ENCODE results near the gene NPFF. TPM values are rescaled to one million over a fixed set of nuclear protein-coding genes. Genes with fewer than 3 reads are reported as not detected.

Gene NPFF
- total and polyA plus RNA-seq, 2 donors (not counting 3 experiments of a cell fraction or from before 2014, with no cell fraction given) = not detected

DNA sequence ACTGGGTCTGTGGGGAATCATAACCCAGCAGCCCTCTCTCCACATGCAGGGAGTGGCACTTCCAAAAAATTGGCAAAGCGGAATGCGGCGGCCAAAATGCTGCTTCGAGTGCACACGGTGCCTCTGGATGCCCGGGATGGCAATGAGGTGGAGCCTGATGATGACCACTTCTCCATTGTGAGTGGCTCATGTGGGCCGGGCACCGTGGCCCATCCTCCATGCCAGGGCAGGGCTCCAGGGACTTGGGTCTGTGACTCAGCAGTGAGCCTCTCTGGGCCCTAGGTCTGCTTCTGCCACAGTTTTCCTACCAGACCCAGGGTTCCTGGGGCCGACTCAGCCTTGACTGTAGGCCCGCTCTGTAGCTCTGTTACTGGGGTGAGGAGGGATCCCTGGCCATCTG lies 2.2 kb downstream of the NPFF start:
- H3K9me3 ChIP-seq (replicated peaks; ENCODE audit: control insufficient read depth, insufficient read depth, low read length) = no peaks in the 10 kb centered on the region
- TF ChIP-seq EZH2 (IDR thresholded peaks at IDR 0.05; ENCODE audit: borderline replicate concordance, low read depth, low read length, severe bottlenecking) (no peak), MYC (IDR thresholded peaks at IDR 0.05; ENCODE audit: low read depth, low read length) (no peak), MAX (IDR thresholded peaks at IDR 0.05; ENCODE audit: insufficient read depth, insufficient read length) (no peak), JUN (IDR thresholded peaks at IDR 0.05; ENCODE audit: borderline replicate concordance, insufficient read depth, insufficient read length, low read depth) (no peak), POLR2AphosphoS5 (IDR thresholded peaks at IDR 0.05; ENCODE audit: insufficient read depth, low read depth, low read length) (no peak), POLR2A (IDR thresholded peaks at IDR 0.05; ENCODE audit: low read depth, low read length) (no peak), GATA2 (IDR thresholded peaks at IDR 0.05; ENCODE audit: insufficient read depth, insufficient read length, low read depth, low read length) (no peak), FOS (IDR thresholded peaks at IDR 0.05; ENCODE audit: borderline replicate concordance, insufficient read depth, low read length) (no peak)
- TF ChIP-seq, protein P1, sequence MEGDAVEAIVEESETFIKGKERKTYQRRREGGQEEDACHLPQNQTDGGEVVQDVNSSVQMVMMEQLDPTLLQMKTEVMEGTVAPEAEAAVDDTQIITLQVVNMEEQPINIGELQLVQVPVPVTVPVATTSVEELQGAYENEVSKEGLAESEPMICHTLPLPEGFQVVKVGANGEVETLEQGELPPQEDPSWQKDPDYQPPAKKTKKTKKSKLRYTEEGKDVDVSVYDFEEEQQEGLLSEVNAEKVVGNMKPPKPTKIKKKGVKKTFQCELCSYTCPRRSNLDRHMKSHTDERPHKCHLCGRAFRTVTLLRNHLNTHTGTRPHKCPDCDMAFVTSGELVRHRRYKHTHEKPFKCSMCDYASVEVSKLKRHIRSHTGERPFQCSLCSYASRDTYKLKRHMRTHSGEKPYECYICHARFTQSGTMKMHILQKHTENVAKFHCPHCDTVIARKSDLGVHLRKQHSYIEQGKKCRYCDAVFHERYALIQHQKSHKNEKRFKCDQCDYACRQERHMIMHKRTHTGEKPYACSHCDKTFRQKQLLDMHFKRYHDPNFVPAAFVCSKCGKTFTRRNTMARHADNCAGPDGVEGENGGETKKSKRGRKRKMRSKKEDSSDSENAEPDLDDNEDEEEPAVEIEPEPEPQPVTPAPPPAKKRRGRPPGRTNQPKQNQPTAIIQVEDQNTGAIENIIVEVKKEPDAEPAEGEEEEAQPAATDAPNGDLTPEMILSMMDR (IDR thresholded peaks at IDR 0.05; ENCODE audit: extremely low read depth in 1 of 2, insufficient read depth in 1 of 2, low read depth in 1 of 2, low read length in 2 of 2) = no peak
- ChIA-PET POLR2A (no interaction called here), CTCF (interaction anchor here (1.0 to 2.5 kb wide), 3 partner anchors 12 to 153 kb away, joined by 3 to 7 read pairs (median 3); no protein-coding TSS in a partner anchor)
- no peak overlapping the region for H2AFZ ChIP-seq (ENCODE audit: low read depth, low read length)
- intact Hi-C loops (cut with micrococcal nuclease) = no loop called here
- H4K20me1 ChIP-seq (replicated peaks; ENCODE audit: control insufficient read depth, extremely low read depth, insufficient read depth, low read length) = no peaks in the 10 kb centered on the region
- no TSS peak for BruUV-seq (replicated peaks)
- H3K4me2 ChIP-seq (ENCODE audit: insufficient read depth, low read length) = no peak overlapping the region
- peaks cover 9% of the 10 kb centered on the region for H3K79me2 ChIP-seq (ENCODE audit: control insufficient read depth, insufficient read depth, low read length)
- no peak overlapping the region for H3K9ac ChIP-seq (replicated peaks; ENCODE audit: extremely low read depth, insufficient read depth, low read length)
- H3K4me1 ChIP-seq (ENCODE audit: control insufficient read depth, extremely low read depth, insufficient read depth, low read length) = peaks cover 23% of the 10 kb centered on the region
- no peaks in the 10 kb centered on the region for H3K27me3 ChIP-seq (ENCODE audit: control insufficient read depth in 2 of 2, insufficient read depth in 2 of 2, low read length in 2 of 2)
- DNase-seq (ENCODE audit: low read depth, low spot score) (no peak), FAIRE-seq (no peak)
- dilution Hi-C loops (cut with MboI; ENCODE audit: extremely low pct_ligation_motif_present, low sequenced_read_pairs) = no loop called here
- H3K9me1 ChIP-seq (replicated peaks; ENCODE audit: control insufficient read depth, extremely low read depth, insufficient read depth, low read length) = no peaks in the 10 kb centered on the region
- no peak overlapping the region for H3K4me3 ChIP-seq (replicated peaks in 1 of 3; ENCODE audit: insufficient read depth in 1 of 3, low read depth in 1 of 3, low read length in 3 of 3)
- H3K27ac ChIP-seq (ENCODE audit: insufficient read depth, low read depth, low read length) = no peak overlapping the region
- H3K36me3 ChIP-seq (ENCODE audit: control insufficient read depth in 2 of 2, extremely low read depth in 1 of 2, insufficient read depth in 2 of 2, low read length in 2 of 2) = peaks cover 0 to 30% of the 10 kb centered on the region in 2 experiments

Measured in endothelial cell of umbilical vein (primary cell).